Gastrocnemius medialis (tissue), 4 donors: ENCODE results near the gene MYLK.

Experiments
- CTCF ChIP-seq, 5 experiments: fragments of 450-650 bp in 3 of 5; fragments of 200-600 bp in 2 of 5; sonication (generic) in 2 of 5; IDR thresholded peaks in 4 of 5; conservative IDR thresholded peaks in 1 of 5; 1 replicate in 4 of 5; 2 replicates in 1 of 5; pipeline ENCODE4 v1.5.1; 2016 to 2019; ENCODE audit warnings: antibody characterized with exemption in 5 of 5, mild to moderate bottlenecking in 3 of 5, moderate library complexity in 3 of 5
- POLR2A ChIP-seq, 2 donors: fragments of 450-650 bp; IDR thresholded peaks; one replicate each; pipeline ENCODE4 v1.6.1; 2017; ENCODE audit warnings: antibody characterized with exemption in 2 of 2, mild to moderate bottlenecking in 2 of 2, moderate library complexity in 2 of 2

- TF ChIP-seq CTCF (IDR thresholded peaks at IDR 0.05 in 4 of 5, conservative IDR thresholded peaks at IDR 0.05 in 1 of 5) (no peak), POLR2A (IDR thresholded peaks at IDR 0.05) (no peak)
Observed at GRCh38 chr3:123878807-123879206, 5.3 kb downstream of the MYLK start.
